GM23338 (cell line): ENCODE results near the gene RBPMS2. TPM values are rescaled to one million over a fixed set of nuclear protein-coding genes. Genes with fewer than 3 reads are reported as not detected.

ENCODE experiments used
- ATAC-seq: fragments of 200-7000 bp; cut with Tn5 transposase; 3 replicates; pipeline ENCODE4 v1.9.1; 2020
- DNase-seq: peaks from one replicate; pipeline ENCODE4 v3.0.0-alpha.2; 2015; ENCODE audit warnings: low spot score
- H2AFZ ChIP-seq: fragments of 200-600 bp; sonication (generic); 2 replicates; pipeline ENCODE4 v1.8.0; 2016; ENCODE audit warnings: antibody characterized with exemption, mild to moderate bottlenecking, moderate library complexity
- H3F3A ChIP-seq: fragments of 200-600 bp; sonication (generic); replicated peaks from 2 replicates; pipeline ENCODE4 v1.8.0; 2017; ENCODE audit warnings: antibody characterized with exemption, mixed run types, low read depth
- H3K27ac ChIP-seq: fragments of 200-600 bp; sonication (generic); 2 replicates; pipeline ENCODE4 v1.6.1; 2016; ENCODE audit warnings: low read depth
- H3K27me3 ChIP-seq: fragments of 200-600 bp; sonication (generic); 2 replicates; pipeline ENCODE4 v1.8.0; 2016; ENCODE audit warnings: mild to moderate bottlenecking, mixed run types, moderate library complexity; ENCODE audit not compliant: insufficient read depth
- H3K36me3 ChIP-seq: fragments of 200-600 bp; sonication (generic); 2 replicates; pipeline ENCODE4 v1.8.0; 2016; ENCODE audit warnings: mild to moderate bottlenecking; ENCODE audit not compliant: insufficient read depth
- H3K4me1 ChIP-seq: fragments of 200-600 bp; sonication (generic); 2 replicates; pipeline ENCODE4 v1.8.0; 2016; ENCODE audit warnings: mild to moderate bottlenecking, moderate library complexity; ENCODE audit not compliant: insufficient read depth
- H3K4me2 ChIP-seq: fragments of 200-600 bp; sonication (generic); 2 replicates; pipeline ENCODE4 v1.7.1; 2017; ENCODE audit warnings: mixed run types
- H3K4me3 ChIP-seq: fragments of 200-600 bp; sonication (generic); 2 replicates; pipeline ENCODE4 v1.6.1; 2016; ENCODE audit warnings: mixed run types
- H3K79me2 ChIP-seq: fragments of 200-600 bp; sonication (generic); replicated peaks from 2 replicates; pipeline ENCODE4 v1.8.0; 2017; ENCODE audit warnings: mild to moderate bottlenecking; ENCODE audit not compliant: insufficient read depth
- H3K9me2 ChIP-seq: fragments of 200-600 bp; sonication (generic); 2 replicates; pipeline ENCODE4 v1.8.0; 2017; ENCODE audit not compliant: insufficient read depth
- H4K20me1 ChIP-seq: fragments of 200-600 bp; sonication (generic); replicated peaks from 2 replicates; pipeline ENCODE4 v1.8.0; 2017; ENCODE audit warnings: mild to moderate bottlenecking; ENCODE audit not compliant: insufficient read depth
- H3K27ac Mint-ChIP-seq: 2 replicates; pipeline ENCODE4 v1.8.0; 2020; ENCODE audit warnings: inconsistent platforms, mild to moderate bottlenecking, moderate library complexity, mixed read lengths
- H3K27me3 Mint-ChIP-seq: 3 replicates; pipeline ENCODE4 v1.8.0; 2022; ENCODE audit warnings: low read depth, mild to moderate bottlenecking, moderate library complexity, mixed read lengths, inconsistent platforms; ENCODE audit not compliant: insufficient read depth, poor library complexity
- H3K36me3 Mint-ChIP-seq: 3 replicates; pipeline ENCODE4 v1.8.0; 2021; ENCODE audit warnings: low read depth, mild to moderate bottlenecking, inconsistent platforms, moderate library complexity, mixed read lengths
- H3K4me1 Mint-ChIP-seq: 3 replicates; pipeline ENCODE4 v1.8.0; 2020; ENCODE audit warnings: mild to moderate bottlenecking, inconsistent platforms, mixed read lengths
- H3K4me3 Mint-ChIP-seq: 3 replicates; pipeline ENCODE4 v1.8.0; 2021; ENCODE audit warnings: moderate library complexity, mild to moderate bottlenecking, inconsistent platforms, mixed read lengths
- H3K9me3 Mint-ChIP-seq: 3 replicates; pipeline ENCODE4 v1.8.0; 2020; ENCODE audit warnings: moderate library complexity, mild to moderate bottlenecking, inconsistent platforms, mixed read lengths
- CREB1 ChIP-seq: fragments of 250-450 bp; sonication (Bioruptor Pico); IDR thresholded peaks from 2 replicates; pipeline ENCODE4 v1.5.0; 2020; ENCODE audit warnings: low read depth, mild to moderate bottlenecking, moderate library complexity
- CTCF ChIP-seq, 2 experiments: fragments of 200-600 bp in 1 of 2; sonication (generic) in 1 of 2; conservative IDR thresholded peaks; 2 replicates each; pipeline versions ENCODE4 v1.5.1 to v1.6.1; 2016 to 2017; ENCODE audit warnings: antibody characterized with exemption in 2 of 2, low read depth in 2 of 2, mild to moderate bottlenecking in 2 of 2, moderate library complexity in 1 of 2
- ETS1 ChIP-seq: IDR thresholded peaks from 2 replicates; pipeline ENCODE4 v1.6.1; 2016; ENCODE audit warnings: antibody characterized with exemption
- EZH2 ChIP-seq: fragments of 200-600 bp; sonication (generic); IDR thresholded peaks from one replicate; pipeline ENCODE4 v1.8.0; 2017; ENCODE audit warnings: antibody characterized with exemption, mild to moderate bottlenecking, low read depth; ENCODE audit not compliant: unreplicated experiment
- EZH2phosphoT487 ChIP-seq: fragments of 200-600 bp; sonication (generic); IDR thresholded peaks from one replicate; pipeline ENCODE4 v1.8.1; 2018; ENCODE audit warnings: antibody characterized with exemption; ENCODE audit not compliant: unreplicated experiment
- JUNB ChIP-seq: IDR thresholded peaks from one replicate; pipeline ENCODE4 v1.6.1; 2016; ENCODE audit warnings: antibody characterized with exemption; ENCODE audit not compliant: unreplicated experiment
- NANOG ChIP-seq: IDR thresholded peaks from 2 replicates; pipeline ENCODE4 v1.6.1; 2016; ENCODE audit warnings: antibody characterized with exemption, borderline replicate concordance
- POLR2AphosphoS5 ChIP-seq: IDR thresholded peaks from 2 replicates; pipeline ENCODE4 v1.6.1; 2016; ENCODE audit warnings: antibody characterized with exemption, low read depth
- REST ChIP-seq: IDR thresholded peaks from one replicate; pipeline ENCODE4 v1.6.1; 2018; ENCODE audit warnings: antibody characterized with exemption; ENCODE audit not compliant: unreplicated experiment
- STAT1 ChIP-seq: IDR thresholded peaks from one replicate; pipeline ENCODE4 v1.6.1; 2016; ENCODE audit warnings: antibody characterized with exemption; ENCODE audit not compliant: unreplicated experiment
- ZNF114 ChIP-seq: fragments of 250-450 bp; sonication (Bioruptor Pico); IDR thresholded peaks from 2 replicates; pipeline ENCODE4 v1.5.0; 2020; ENCODE audit warnings: mild to moderate bottlenecking, moderate library complexity
- ZNF331 ChIP-seq: fragments of 250-450 bp; sonication (Bioruptor Pico); IDR thresholded peaks from 2 replicates; pipeline ENCODE4 v1.5.0; 2020; ENCODE audit warnings: low read depth, mild to moderate bottlenecking, moderate library complexity
- microRNA counts: library from miRNA; unstranded; fragments of <30 nt; microRNA quantifications from one replicate; lab custom pipeline; 2017
- microRNA-seq: library from miRNA; unstranded; fragments of <30 nt; microRNA quantifications from one replicate; pipeline ENCODE4, GENCODE V29; 2017
- polyA plus RNA-seq: library from polyadenylated mRNA; unstranded; fragments of >200 nt; fragmentation: Nextera tagmentation; extraction: Ambion mirVana; gene quantifications from 2 replicates; pipeline ENCODE4 v1.2.1, GENCODE V29; 2016
- small RNA-seq: library from RNA; depleted of rRNA; stranded (forward); fragments of <200 nt; gene quantifications from one replicate; pipeline ENCODE3, GENCODE V24; 2014; ENCODE audit warnings: low replicate concordance
- total RNA-seq: library from RNA; depleted of rRNA; stranded (reverse); fragments of >200 nt; shearing (Covaris generic); gene quantifications from 2 replicates; pipeline ENCODE4 v1.2.3, GENCODE V29; 2014; rRNA removed

The RBPMS2 gene
- total and polyA plus RNA-seq, 2 experiments from 2014 or later = 53.3 to 171 TPM

GRCh38 chr15:64690008-64690407 is 85.4 kb downstream of the RBPMS2 start:
- H3K36me3 Mint-ChIP-seq = peaks cover 95% of the 10 kb centered on the region
- Histone ChIP-seq H4K20me1 (peaks cover 67% of the 10 kb centered on the region), H3K4me1 (peaks cover 32% of the 10 kb centered on the region), H3K27me3 (no peaks in the 10 kb centered on the region), H3K79me2 (peaks cover 46% of the 10 kb centered on the region), H2AFZ (no peak overlapping the region), H3K4me2 (no peak overlapping the region), H3K4me3 (no peak overlapping the region), H3K36me3 (peaks cover 76% of the 10 kb centered on the region), H3K9me2 (no peaks in the 10 kb centered on the region), H3F3A (peaks cover 82% of the 10 kb centered on the region), H3K27ac (peak overlapping the region; percentile 74)
- peaks cover 45% of the 10 kb centered on the region for H3K27me3 Mint-ChIP-seq
- H3K4me1 Mint-ChIP-seq = peaks cover 80% of the 10 kb centered on the region
- H3K4me3 Mint-ChIP-seq = no peak overlapping the region
- no peak for DNase-seq
- no peak for ATAC-seq
- TF ChIP-seq CTCF (conservative IDR thresholded peaks at IDR 0.05; ENCODE audit: low read depth in 2 of 2) = no peak
- no peak for TF ChIP-seq CREB1 (CRISPR knock-in tag)
- no peak for TF ChIP-seq EZH2
- TF ChIP-seq ETS1 = no peak
- no peak for TF ChIP-seq JUNB
- no peak for TF ChIP-seq NANOG
- no peak for TF ChIP-seq REST
- no peak for TF ChIP-seq ZNF114
- no peak for TF ChIP-seq EZH2phosphoT487
- no peak for TF ChIP-seq POLR2AphosphoS5
- TF ChIP-seq STAT1 = no peak
- no peak for TF ChIP-seq ZNF331
- peak overlapping the region; percentile 56; the same call in 1 of the 2 replicates for H3K27ac Mint-ChIP-seq
- no peaks in the 10 kb centered on the region for H3K9me3 Mint-ChIP-seq

MicroRNAs within 50 kb of the gene (microRNA counts, 767-probe panel; counts per million panel counts)
- not detected for microRNA hsa-miR-1272 (lab: Ali Mortazavi, UCI)

Small RNA genes lying within 50 kb of the gene (microRNA-seq; reads per million reads assigned to microRNA genes)
- gene MIR1272 = 0.89 reads per million

Small RNA genes lying within 50 kb of the gene (small RNA-seq; reads per million reads assigned to genes)
- gene AC100830.2 (not detected), gene MIR1272 (0.17 reads per million)

Other genes with a start within 250 kb of the RBPMS2 start
- gene PIF1, start 50.1 kb upstream of the RBPMS2 start, total RNA-seq = 193 and 200 TPM in 2 replicates
- 106 and 116 TPM in 2 replicates for gene PIF1, start 50.1 kb upstream of the RBPMS2 start, polyA plus RNA-seq
- gene PLEKHO2, start 66.3 kb upstream of the RBPMS2 start, total RNA-seq = 27.8 and 29.4 TPM in 2 replicates
- gene PLEKHO2, start 66.3 kb upstream of the RBPMS2 start, polyA plus RNA-seq = 9.0 TPM in 2 replicates
- gene ANKDD1A, start 136.3 kb upstream of the RBPMS2 start, total RNA-seq = 8.7 and 9.3 TPM in 2 replicates
- 5.8 and 6.7 TPM in 2 replicates for gene ANKDD1A, start 136.3 kb upstream of the RBPMS2 start, polyA plus RNA-seq
- 86.6 and 102 TPM in 2 replicates for gene SPG21, start 214.3 kb upstream of the RBPMS2 start, total RNA-seq
- gene SPG21, start 214.3 kb upstream of the RBPMS2 start, polyA plus RNA-seq = 79.4 and 81.0 TPM in 2 replicates